GM23338 (cell line): Measurements from ENCODE around the gene CAMTA1. TPM values are rescaled to one million over a fixed set of nuclear protein-coding genes. Genes with fewer than 3 reads are reported as not detected.

Experiments
- ATAC-seq: fragments of 200-7000 bp; cut with Tn5 transposase; 3 replicates; pipeline ENCODE4 v1.9.1; 2020
- DNase-seq: peaks from one replicate; pipeline ENCODE4 v3.0.0-alpha.2; 2015; ENCODE audit warnings: low spot score
- H2AFZ ChIP-seq: fragments of 200-600 bp; sonication (generic); 2 replicates; pipeline ENCODE4 v1.8.0; 2016; ENCODE audit warnings: antibody characterized with exemption, mild to moderate bottlenecking, moderate library complexity
- H3F3A ChIP-seq: fragments of 200-600 bp; sonication (generic); replicated peaks from 2 replicates; pipeline ENCODE4 v1.8.0; 2017; ENCODE audit warnings: antibody characterized with exemption, mixed run types, low read depth
- H3K27ac ChIP-seq: fragments of 200-600 bp; sonication (generic); 2 replicates; pipeline ENCODE4 v1.6.1; 2016; ENCODE audit warnings: low read depth
- H3K27me3 ChIP-seq: fragments of 200-600 bp; sonication (generic); 2 replicates; pipeline ENCODE4 v1.8.0; 2016; ENCODE audit warnings: mild to moderate bottlenecking, mixed run types, moderate library complexity; ENCODE audit not compliant: insufficient read depth
- H3K36me3 ChIP-seq: fragments of 200-600 bp; sonication (generic); 2 replicates; pipeline ENCODE4 v1.8.0; 2016; ENCODE audit warnings: mild to moderate bottlenecking; ENCODE audit not compliant: insufficient read depth
- H3K4me1 ChIP-seq: fragments of 200-600 bp; sonication (generic); 2 replicates; pipeline ENCODE4 v1.8.0; 2016; ENCODE audit warnings: mild to moderate bottlenecking, moderate library complexity; ENCODE audit not compliant: insufficient read depth
- H3K4me2 ChIP-seq: fragments of 200-600 bp; sonication (generic); 2 replicates; pipeline ENCODE4 v1.7.1; 2017; ENCODE audit warnings: mixed run types
- H3K4me3 ChIP-seq: fragments of 200-600 bp; sonication (generic); 2 replicates; pipeline ENCODE4 v1.6.1; 2016; ENCODE audit warnings: mixed run types
- H3K79me2 ChIP-seq: fragments of 200-600 bp; sonication (generic); replicated peaks from 2 replicates; pipeline ENCODE4 v1.8.0; 2017; ENCODE audit warnings: mild to moderate bottlenecking; ENCODE audit not compliant: insufficient read depth
- H3K9me2 ChIP-seq: fragments of 200-600 bp; sonication (generic); 2 replicates; pipeline ENCODE4 v1.8.0; 2017; ENCODE audit not compliant: insufficient read depth
- H4K20me1 ChIP-seq: fragments of 200-600 bp; sonication (generic); replicated peaks from 2 replicates; pipeline ENCODE4 v1.8.0; 2017; ENCODE audit warnings: mild to moderate bottlenecking; ENCODE audit not compliant: insufficient read depth
- H3K27ac Mint-ChIP-seq: 2 replicates; pipeline ENCODE4 v1.8.0; 2020; ENCODE audit warnings: inconsistent platforms, mild to moderate bottlenecking, moderate library complexity, mixed read lengths
- H3K27me3 Mint-ChIP-seq: 3 replicates; pipeline ENCODE4 v1.8.0; 2022; ENCODE audit warnings: low read depth, mild to moderate bottlenecking, moderate library complexity, mixed read lengths, inconsistent platforms; ENCODE audit not compliant: insufficient read depth, poor library complexity
- H3K36me3 Mint-ChIP-seq: 3 replicates; pipeline ENCODE4 v1.8.0; 2021; ENCODE audit warnings: low read depth, mild to moderate bottlenecking, inconsistent platforms, moderate library complexity, mixed read lengths
- H3K4me1 Mint-ChIP-seq: 3 replicates; pipeline ENCODE4 v1.8.0; 2020; ENCODE audit warnings: mild to moderate bottlenecking, inconsistent platforms, mixed read lengths
- H3K4me3 Mint-ChIP-seq: 3 replicates; pipeline ENCODE4 v1.8.0; 2021; ENCODE audit warnings: moderate library complexity, mild to moderate bottlenecking, inconsistent platforms, mixed read lengths
- H3K9me3 Mint-ChIP-seq: 3 replicates; pipeline ENCODE4 v1.8.0; 2020; ENCODE audit warnings: moderate library complexity, mild to moderate bottlenecking, inconsistent platforms, mixed read lengths
- CREB1 ChIP-seq: fragments of 250-450 bp; sonication (Bioruptor Pico); IDR thresholded peaks from 2 replicates; pipeline ENCODE4 v1.5.0; 2020; ENCODE audit warnings: low read depth, mild to moderate bottlenecking, moderate library complexity
- NANOG ChIP-seq: IDR thresholded peaks from 2 replicates; pipeline ENCODE4 v1.6.1; 2016; ENCODE audit warnings: antibody characterized with exemption, borderline replicate concordance
- REST ChIP-seq: IDR thresholded peaks from one replicate; pipeline ENCODE4 v1.6.1; 2018; ENCODE audit warnings: antibody characterized with exemption; ENCODE audit not compliant: unreplicated experiment
- ZNF462 ChIP-seq: fragments of 250-450 bp; sonication (Bioruptor Pico); IDR thresholded peaks from 2 replicates; pipeline ENCODE4 v1.5.0; 2020; ENCODE audit warnings: mild to moderate bottlenecking, moderate library complexity
- polyA plus RNA-seq: library from polyadenylated mRNA; unstranded; fragments of >200 nt; fragmentation: Nextera tagmentation; extraction: Ambion mirVana; gene quantifications from 2 replicates; pipeline ENCODE4 v1.2.1, GENCODE V29; 2016
- total RNA-seq: library from RNA; depleted of rRNA; stranded (reverse); fragments of >200 nt; shearing (Covaris generic); gene quantifications from 2 replicates; pipeline ENCODE4 v1.2.3, GENCODE V29; 2014

The CAMTA1 gene
- total and polyA plus RNA-seq, 2 experiments from 2014 or later, result 115 to 519 TPM

GRCh38 chr1:7473223-7474142 lies 688.2 kb downstream of the CAMTA1 start:
- H3K36me3 ChIP-seq, result no peaks in the 10 kb centered on the region
- H3K4me1 Mint-ChIP-seq, result peaks cover 3% of the 10 kb centered on the region; the same call in 2 of the 3 replicates

More at GRCh38 chr1:7473223-7474142, 688.2 kb downstream of the CAMTA1 start:
- no peaks in the 10 kb centered on the region for H3K27me3 ChIP-seq
- no peaks in the 10 kb centered on the region for H3K4me1 ChIP-seq
- ATAC-seq (no peak), DNase-seq (no peak)
- Mint-ChIP-seq H3K36me3 (no peaks in the 10 kb centered on the region), H3K4me3 (no peak overlapping the region), H3K27me3 (peaks cover 11% of the 10 kb centered on the region), H3K9me3 (no peaks in the 10 kb centered on the region), H3K27ac (no peak overlapping the region)
- H3K4me3 ChIP-seq, result no peak overlapping the region
- H3K4me2 ChIP-seq, result no peak overlapping the region
- H3K79me2 ChIP-seq, result no peaks in the 10 kb centered on the region
- no peaks in the 10 kb centered on the region for H3K9me2 ChIP-seq
- no peaks in the 10 kb centered on the region for H3F3A ChIP-seq
- no peak for TF ChIP-seq CREB1 (CRISPR knock-in tag)
- TF ChIP-seq REST, result no peak
- no peak for TF ChIP-seq ZNF462 (CRISPR knock-in tag)
- no peak for TF ChIP-seq NANOG
- no peaks in the 10 kb centered on the region for H4K20me1 ChIP-seq
- no peak overlapping the region for H2AFZ ChIP-seq
- H3K27ac ChIP-seq, result no peak overlapping the region
